ENCODE measurements around the gene CCDC158. TPM values are rescaled to one million over a fixed set of nuclear protein-coding genes. Genes with fewer than 3 reads are reported as not detected.
A peak's percentile ranks its signal among the peaks of the same experiment; 100 is the strongest.

CCDC158 gene
- total and polyA plus RNA-seq, 10 donors = 0.02 to 0.24 (median 0.18) TPM; not detected in 4

- WGBS, 5 donors = 38 to 60% (median 47%) methylated on average over 5 of the region's 5 CpGs
Measured at GRCh38 chr4:76377911-76378310, 43.0 kb downstream of the CCDC158 start.

GRCh38 chr4:76377481-76377901, 43.5 kb downstream of the CCDC158 start:
- peaks cover 0 to 4% (median 1%) of the 10 kb centered on the region in 6 donors for H3K4me1 ChIP-seq
- 54 to 82% (median 68%) methylated on average over 4 of the region's 4 CpGs for whole genome bisulfite sequencing, 5 donors
- no peaks in the 10 kb centered on the region for H3K27me3 ChIP-seq (replicated peaks in 1 of 7)
- H3K27ac ChIP-seq = peak overlapping the region in 1 of 8 donors; percentile 38
- no peak for TF ChIP-seq CTCF (IDR thresholded peaks at IDR 0.05 in 8 of 11, conservative IDR thresholded peaks at IDR 0.05 in 3 of 11)
- no peak for TF ChIP-seq POLR2A (IDR thresholded peaks at IDR 0.05)
- TF ChIP-seq POLR2AphosphoS5 (IDR thresholded peaks at IDR 0.05) = no peak
- intact Hi-C loops (cut with DNase I; ENCODE audit: low total_unique reads) = loop anchor here (10.0 kb wide), 1 partner anchor 193 kb away; no protein-coding TSS in a partner anchor
- no peaks in the 10 kb centered on the region for H3K36me3 ChIP-seq
- peaks cover 0 to 13% (median 3%) of the 10 kb centered on the region in 8 donors for H3K9me3 ChIP-seq
- DNase-seq = no peak
- H3K4me3 ChIP-seq = no peak overlapping the region

More at GRCh38 chr4:76377911-76378310, 43.0 kb downstream of the CCDC158 start:
- Histone ChIP-seq H3K9me3 (peaks cover 0 to 13% (median 3%) of the 10 kb centered on the region in 8 donors), H3K36me3 (no peaks in the 10 kb centered on the region), H3K4me3 (no peak overlapping the region), H3K4me1 (peaks cover 0 to 4% (median 1%) of the 10 kb centered on the region in 6 donors), H3K27ac (no peak overlapping the region), H3K27me3 (replicated peaks in 1 of 7) (no peaks in the 10 kb centered on the region)
- no peak for DNase-seq
- intact Hi-C loops (cut with DNase I; ENCODE audit: low total_unique reads) = loop anchor here (10.0 kb wide), 1 partner anchor 193 kb away; no protein-coding TSS in a partner anchor
- TF ChIP-seq POLR2A (IDR thresholded peaks at IDR 0.05) (no peak), CTCF (IDR thresholded peaks at IDR 0.05 in 8 of 11, conservative IDR thresholded peaks at IDR 0.05 in 3 of 11) (peak in 9 of 11 experiments; percentile 10 to 64 (median 38))

GRCh38 chr4:76376534-76376933, 44.4 kb downstream of the CCDC158 start:
- DNase-seq = no peak
- peaks cover 0 to 4% (median 1%) of the 10 kb centered on the region in 6 donors for H3K4me1 ChIP-seq
- WGBS, 5 donors = 90 to 96% (median 91%) methylated on average over 1 of the region's 1 CpG
- no peaks in the 10 kb centered on the region for H3K36me3 ChIP-seq
- no peaks in the 10 kb centered on the region for H3K27me3 ChIP-seq (replicated peaks in 1 of 7)
- H3K27ac ChIP-seq = no peak overlapping the region
- no peak overlapping the region for H3K4me3 ChIP-seq
- intact Hi-C loops (cut with DNase I; ENCODE audit: low total_unique reads) = loop anchor here (10.0 kb wide), 1 partner anchor 192 kb away; no protein-coding TSS in a partner anchor
- H3K9me3 ChIP-seq = peaks cover 0 to 13% (median 3%) of the 10 kb centered on the region in 8 donors
- no peak for TF ChIP-seq POLR2AphosphoS5 (IDR thresholded peaks at IDR 0.05)
- no peak for TF ChIP-seq CTCF (IDR thresholded peaks at IDR 0.05 in 8 of 11, conservative IDR thresholded peaks at IDR 0.05 in 3 of 11)

- Histone ChIP-seq H3K4me3 (no peak overlapping the region), H3K9me3 (peaks cover 0 to 6% (median 0%) of the 10 kb centered on the region in 8 donors), H3K27me3 (replicated peaks in 1 of 7) (no peaks in the 10 kb centered on the region), H3K36me3 (no peaks in the 10 kb centered on the region), H3K4me1 (peaks cover 0 to 4% (median 1%) of the 10 kb centered on the region in 6 donors), H3K27ac (no peak overlapping the region)
- intact Hi-C loops (cut with DNase I; ENCODE audit: low total_unique reads) = loop anchor here (10.0 kb wide), 1 partner anchor 191 kb away; no protein-coding TSS in a partner anchor
- DNase-seq = no peak
- no peak for TF ChIP-seq POLR2A (IDR thresholded peaks at IDR 0.05)
- no peak for TF ChIP-seq POLR2AphosphoS5 (IDR thresholded peaks at IDR 0.05)
- no peak for TF ChIP-seq CTCF (IDR thresholded peaks at IDR 0.05 in 8 of 11, conservative IDR thresholded peaks at IDR 0.05 in 3 of 11)
- 85 to 93% (median 90%) methylated on average over 1 of the region's 1 CpG for WGBS, 5 donors
Measured at GRCh38 chr4:76375703-76376102, 45.2 kb downstream of the CCDC158 start.
